ENCODE data around the gene TSHZ2. TPM values are rescaled to one million over a fixed set of nuclear protein-coding genes. Genes with fewer than 3 reads are reported as not detected.

The TSHZ2 gene
- total and polyA plus RNA-seq, 12 donors, result 1.5 to 6.2 (median 4.5) TPM

DNA sequence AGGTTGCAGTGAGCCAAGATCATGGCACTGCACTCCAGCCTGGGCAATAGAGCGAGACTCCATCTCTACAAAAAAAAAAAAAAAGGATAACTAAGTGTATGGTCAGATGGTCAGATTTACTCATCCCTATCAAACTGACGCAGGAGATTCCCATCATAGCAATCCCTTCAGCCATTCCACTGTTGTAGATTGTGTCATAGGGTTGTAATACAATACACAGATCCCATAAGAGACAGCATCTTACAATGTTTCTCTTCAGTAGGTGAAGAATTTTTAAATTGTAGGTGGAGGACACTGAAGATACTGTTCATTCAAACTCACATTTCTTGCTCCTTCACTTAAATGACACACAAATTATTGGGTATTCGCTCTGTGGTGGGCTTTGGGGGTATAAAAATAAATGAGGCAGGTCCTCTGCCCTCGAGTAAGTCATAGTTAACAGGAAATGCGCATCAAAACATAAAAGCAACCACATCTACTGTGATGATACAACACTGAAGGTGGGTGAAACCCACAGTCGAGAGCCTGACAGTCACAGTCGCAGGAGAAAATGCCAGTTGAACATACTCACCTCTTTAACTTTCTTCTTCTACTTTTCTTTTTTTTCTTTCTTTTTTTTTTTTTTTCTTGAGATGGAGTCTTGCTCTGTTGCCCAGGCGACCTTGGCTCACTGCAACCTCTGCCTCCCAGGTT, 416.0 kb downstream of the TSHZ2 start:
- ATAC-seq (no peak), DNase-seq (no peak)
- Histone ChIP-seq H3K27ac (no peak overlapping the region), H3K4me3 (no peak overlapping the region), H3K4me1 (peaks cover 0 to 19% (median 0%) of the 10 kb centered on the region in 9 donors), H3K9me3 (no peaks in the 10 kb centered on the region), H3K27me3 (no peaks in the 10 kb centered on the region), H3K36me3 (no peaks in the 10 kb centered on the region)
- WGBS, 2 donors, result 94 to 96% methylated on average over 8 of the region's 8 CpGs
- intact Hi-C loops (cut with DNase I), result no loop called here
- TF ChIP-seq, protein P1, sequence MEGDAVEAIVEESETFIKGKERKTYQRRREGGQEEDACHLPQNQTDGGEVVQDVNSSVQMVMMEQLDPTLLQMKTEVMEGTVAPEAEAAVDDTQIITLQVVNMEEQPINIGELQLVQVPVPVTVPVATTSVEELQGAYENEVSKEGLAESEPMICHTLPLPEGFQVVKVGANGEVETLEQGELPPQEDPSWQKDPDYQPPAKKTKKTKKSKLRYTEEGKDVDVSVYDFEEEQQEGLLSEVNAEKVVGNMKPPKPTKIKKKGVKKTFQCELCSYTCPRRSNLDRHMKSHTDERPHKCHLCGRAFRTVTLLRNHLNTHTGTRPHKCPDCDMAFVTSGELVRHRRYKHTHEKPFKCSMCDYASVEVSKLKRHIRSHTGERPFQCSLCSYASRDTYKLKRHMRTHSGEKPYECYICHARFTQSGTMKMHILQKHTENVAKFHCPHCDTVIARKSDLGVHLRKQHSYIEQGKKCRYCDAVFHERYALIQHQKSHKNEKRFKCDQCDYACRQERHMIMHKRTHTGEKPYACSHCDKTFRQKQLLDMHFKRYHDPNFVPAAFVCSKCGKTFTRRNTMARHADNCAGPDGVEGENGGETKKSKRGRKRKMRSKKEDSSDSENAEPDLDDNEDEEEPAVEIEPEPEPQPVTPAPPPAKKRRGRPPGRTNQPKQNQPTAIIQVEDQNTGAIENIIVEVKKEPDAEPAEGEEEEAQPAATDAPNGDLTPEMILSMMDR (IDR thresholded peaks at IDR 0.05), result no peak

DNA sequence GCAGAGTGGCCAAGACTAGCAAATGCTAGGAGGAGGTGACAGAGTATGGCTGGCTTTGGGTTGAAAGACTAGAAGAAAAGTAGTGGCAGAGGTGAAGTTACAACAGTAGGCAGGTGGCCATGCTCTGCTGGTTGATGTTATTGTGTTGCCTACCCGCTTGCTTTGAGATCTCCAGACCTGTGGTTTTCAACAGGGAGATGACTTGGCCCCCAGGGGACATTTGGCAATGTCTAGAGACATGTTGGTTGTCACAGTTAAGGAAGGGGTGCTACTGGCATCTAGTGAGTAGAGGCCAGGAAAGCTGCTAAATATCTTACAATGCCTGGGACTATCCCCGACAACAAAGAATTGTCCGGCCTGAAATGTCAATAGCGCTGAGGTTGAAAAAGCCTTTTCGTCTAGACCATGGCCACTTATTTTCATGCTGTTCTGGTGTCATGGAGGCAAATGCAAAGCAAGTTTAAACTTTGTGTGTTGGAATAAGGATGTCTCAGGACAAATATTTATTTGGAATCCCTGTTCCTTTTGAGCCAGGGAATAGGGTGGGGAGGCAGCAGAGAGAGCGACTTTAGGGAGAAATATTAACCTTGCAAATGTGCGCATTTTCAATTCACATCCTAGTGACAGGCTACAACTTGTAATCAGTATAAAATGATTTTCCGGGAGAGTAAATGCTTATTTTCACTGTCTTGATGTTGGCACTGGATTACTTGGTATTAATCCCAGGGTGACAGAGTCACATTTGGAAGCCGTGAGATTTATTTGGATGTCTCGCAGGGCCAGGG, 417.6 kb downstream of the TSHZ2 start:
- H3K36me3 ChIP-seq, result no peaks in the 10 kb centered on the region
- H3K27me3 ChIP-seq, result no peaks in the 10 kb centered on the region
- TF ChIP-seq, protein P1 (IDR thresholded peaks at IDR 0.05), result no peak
- no peak overlapping the region for H3K27ac ChIP-seq
- intact Hi-C loops (cut with DNase I), result no loop called here
- 93 to 94% methylated on average over 10 of the region's 10 CpGs for WGBS, 2 donors
- no peaks in the 10 kb centered on the region for H3K9me3 ChIP-seq
- no peak overlapping the region for H3K4me3 ChIP-seq
- H3K4me1 ChIP-seq, result peaks cover 0 to 16% (median 0%) of the 10 kb centered on the region in 9 donors
- ATAC-seq (no peak), DNase-seq (no peak)

DNA sequence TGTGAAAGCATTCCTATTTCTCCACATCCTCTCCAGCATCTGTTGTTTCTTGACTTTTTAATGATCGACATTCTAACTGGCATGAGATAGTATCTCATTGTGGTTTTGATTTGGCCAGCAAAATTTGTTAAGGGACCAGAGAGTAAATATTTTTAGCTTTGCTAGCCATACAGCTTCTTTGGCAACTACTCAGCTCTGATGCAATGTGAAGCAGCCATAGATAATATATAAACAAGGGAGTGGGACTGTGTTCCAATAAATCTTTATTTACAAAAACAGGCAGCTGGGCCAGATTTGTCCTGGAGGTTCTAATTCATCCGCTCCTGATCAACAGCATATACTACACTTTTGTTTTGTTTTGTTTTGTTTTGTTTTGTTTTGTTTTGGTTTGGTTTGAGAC, 418.6 kb downstream of the TSHZ2 start:
- no peak overlapping the region for H3K27ac ChIP-seq
- no peak for ATAC-seq
- H3K27me3 ChIP-seq, result no peaks in the 10 kb centered on the region
- intact Hi-C loops (cut with DNase I), result no loop called here
- TF ChIP-seq, protein P1 (IDR thresholded peaks at IDR 0.05), result no peak
- H3K9me3 ChIP-seq, result no peaks in the 10 kb centered on the region
- DNase-seq, result no peak
- 90 to 94% methylated on average over 2 of the region's 2 CpGs for WGBS, 2 donors
- H3K4me1 ChIP-seq, result peaks cover 0 to 23% (median 4%) of the 10 kb centered on the region in 9 donors
- H3K4me3 ChIP-seq, result no peak overlapping the region
- H3K36me3 ChIP-seq, result no peaks in the 10 kb centered on the region

DNA sequence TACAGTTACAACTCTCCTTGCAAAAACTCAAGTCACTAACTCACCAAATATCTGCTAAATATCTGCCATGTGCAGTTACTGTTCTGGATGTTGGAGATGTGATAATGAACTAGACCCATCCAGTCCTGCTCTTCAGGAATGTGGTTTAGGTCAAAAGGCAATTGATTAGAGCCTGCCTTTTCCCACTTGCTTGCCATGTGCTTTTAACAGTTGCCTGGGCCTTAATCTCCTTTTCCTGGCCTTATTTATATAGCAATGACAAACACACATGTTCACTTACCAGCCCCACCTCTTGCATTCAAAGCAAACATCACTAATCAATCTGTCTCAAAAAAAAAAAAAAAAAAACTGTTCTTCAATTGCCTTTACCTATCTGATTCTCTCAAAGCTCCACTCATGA, 422.3 kb downstream of the TSHZ2 start:
- H3K4me1 ChIP-seq, result peaks cover 0 to 18% (median 6%) of the 10 kb centered on the region in 9 donors
- H3K27me3 ChIP-seq, result no peaks in the 10 kb centered on the region
- intact Hi-C loops (cut with DNase I), result loop anchor here in 1 of 10 donors (2.0 kb wide), 1 partner anchor 14 kb away; no protein-coding TSS in a partner anchor
- no peaks in the 10 kb centered on the region for H3K36me3 ChIP-seq
- TF ChIP-seq, protein P1 (IDR thresholded peaks at IDR 0.05), result no peak
- H3K27ac ChIP-seq, result peak overlapping the region in 8 of 10 donors; percentile 18 to 75 (median 62)
- H3K9me3 ChIP-seq, result no peaks in the 10 kb centered on the region
- H3K4me3 ChIP-seq, result no peak overlapping the region
- no peak for ATAC-seq
- no peak for DNase-seq

Data from heart right ventricle (tissue), 16 donors.